GM12878 (cell line): ENCODE results near the gene PAXX. TPM values are rescaled to one million over a fixed set of nuclear protein-coding genes. Genes with fewer than 3 reads are reported as not detected.

Experiments used
- ATAC-seq: fragments of 200-7000 bp; cut with Tn5 transposase; 3 replicates; pipeline ENCODE4 v1.9.1; 2020; ENCODE audit warnings: mild to moderate bottlenecking, moderate library complexity
- BruUV-seq: library from RNA; stranded (reverse); fragments of 400-500 nt; replicated peaks from 2 replicates; lab custom pipeline; 2021; lab: Mats Ljungman, UMichigan
- CTCF ChIA-PET: fragments of 300-600 bp; sonication (Branson Sonifier 250); formaldehyde crosslinking; extraction: SDS; loops from one replicate; lab custom pipeline; 2021; ENCODE audit warnings: inconsistent platforms; lab: Yijun Ruan, JAX
- POLR2A ChIA-PET: fragments of 350-600 bp; formaldehyde crosslinking; extraction: SDS; loops from one replicate; lab custom pipeline; 2021; ENCODE audit warnings: inconsistent platforms; lab: Charles Lee
- RAD21 ChIA-PET: fragments of 300-600 bp; sonication (Branson Sonifier 250); formaldehyde crosslinking; loops from one replicate; lab custom pipeline; 2023; ENCODE audit warnings: antibody characterized with exemption; ENCODE audit not compliant: unreplicated experiment; lab: Charles Lee
- SMC1A ChIA-PET: fragments of 300-600 bp; sonication (Branson Sonifier 250); formaldehyde crosslinking; loops from one replicate; lab custom pipeline; 2023; ENCODE audit not compliant: unreplicated experiment, uncharacterized antibody; lab: Charles Lee
- DNase-seq: peaks from one replicate; pipeline ENCODE4 v3.0.0-alpha.2; 2011; ENCODE audit warnings: low read depth, low spot score
- FAIRE-seq: peaks from 3 replicates; lab custom pipeline; 2011; peaks lifted over from hg19 to GRCh38; lab: Jason Lieb, UNC
- H2AFZ ChIP-seq: 2 replicates; pipeline ENCODE4 v1.6.0; 2011; ENCODE audit warnings: low read depth, low read length, control low read depth; ENCODE audit not compliant: control insufficient read depth
- H3K27ac ChIP-seq: 2 replicates; pipeline ENCODE4 v1.5.1; 2011; ENCODE audit warnings: control low read depth; ENCODE audit not compliant: control insufficient read depth, insufficient read depth
- H3K27me3 ChIP-seq, 2 experiments: replicated peaks in 1 of 2; 2 replicates each; pipeline versions ENCODE4 v1.6.0 to v1.6.1; 2011; ENCODE audit warnings: low read length in 1 of 2; ENCODE audit not compliant: control insufficient read depth in 2 of 2, insufficient read depth in 2 of 2
- H3K36me3 ChIP-seq, 2 experiments: 2 replicates each; pipeline ENCODE4 v1.5.1; 2011; ENCODE audit warnings: low read length in 1 of 2; ENCODE audit not compliant: control insufficient read depth in 2 of 2, insufficient read depth in 2 of 2
- H3K4me1 ChIP-seq: 2 replicates; pipeline ENCODE4 v1.6.1; 2011; ENCODE audit warnings: mild to moderate bottlenecking, low read length, moderate library complexity, mixed read lengths; ENCODE audit not compliant: control insufficient read depth, insufficient read depth
- H3K4me2 ChIP-seq: 2 replicates; pipeline ENCODE4 v1.6.0; 2011; ENCODE audit warnings: control low read depth; ENCODE audit not compliant: control insufficient read depth, insufficient read depth
- H3K4me3 ChIP-seq: fragments of 200-600 bp; sonication (generic); 2 replicates; pipeline ENCODE4 v1.5.1; 2016
- H3K79me2 ChIP-seq: 2 replicates; pipeline ENCODE4 v1.6.0; 2011; ENCODE audit warnings: low read length; ENCODE audit not compliant: control insufficient read depth, insufficient read depth
- H3K9ac ChIP-seq: 2 replicates; pipeline ENCODE4 v1.8.0; 2011; ENCODE audit warnings: low read length, control low read depth, mixed read lengths; ENCODE audit not compliant: control insufficient read depth, insufficient read depth
- H3K9me3 ChIP-seq: replicated peaks from 3 replicates; pipeline ENCODE4 v1.5.1; 2011; ENCODE audit warnings: mild to moderate bottlenecking, low read length; ENCODE audit not compliant: control insufficient read depth, insufficient read depth
- H4K20me1 ChIP-seq: 2 replicates; pipeline ENCODE4 v1.6.0; 2011; ENCODE audit not compliant: control insufficient read depth, insufficient read depth
- BCL3 ChIP-seq: IDR thresholded peaks from 2 replicates; pipeline ENCODE4 v1.6.1; 2011; ENCODE audit warnings: borderline replicate concordance, low read depth, mild to moderate bottlenecking, moderate library complexity, low read length; ENCODE audit not compliant: insufficient read depth, poor library complexity, severe bottlenecking
- EGR1 ChIP-seq, 2 experiments: IDR thresholded peaks; 1 replicate in 1 of 2; 2 replicates in 1 of 2; pipeline ENCODE4 v1.6.1; 2011 to 2012; ENCODE audit warnings: low read depth in 2 of 2, low read length in 2 of 2, borderline replicate concordance in 1 of 2, mild to moderate bottlenecking in 1 of 2, moderate library complexity in 1 of 2
- NFXL1 ChIP-seq: fragments of 450-650 bp; IDR thresholded peaks from 2 replicates; pipeline ENCODE4 v1.6.1; 2017; ENCODE audit warnings: antibody characterized with exemption, mild to moderate bottlenecking, borderline replicate concordance
- TCF3 ChIP-seq: IDR thresholded peaks from 2 replicates; pipeline ENCODE4 v1.6.1; 2012; ENCODE audit warnings: low read depth, mild to moderate bottlenecking, low read length, borderline replicate concordance; ENCODE audit not compliant: insufficient read depth
- WGBS: methylation state at CpG from one replicate; pipeline ENCODE4 v1.1.6; 2016; ENCODE audit warnings: low lambda C conversion rate; ENCODE audit not compliant: insufficient replicate concordance, insufficient coverage; ENCODE audit errors: missing lambda C conversion rate; 5-methylcytosine and 5-hydroxymethylcytosine counted together
- in situ Hi-C: fragments of 300-500 bp; cut with MboI; formaldehyde crosslinking; loops from 9 replicates; pipeline ENCODE4 v1.14.3; 2018; ENCODE audit warnings: mixed read lengths
- intact Hi-C: fragments of 100-400 bp; cut with micrococcal nuclease; formaldehyde crosslinking; loops from one replicate; pipeline ENCODE4 v1.14.2; 2022; ENCODE audit not compliant: unreplicated experiment
- polyA plus RNA-seq, 11 experiments: library from polyadenylated mRNA; depleted of rRNA in 4 of 11; unstranded in 6 of 11; stranded (reverse) in 5 of 11; fragments of >200 nt; fragmentation: Nextera tagmentation in 4 of 11; fragmentation: Illumina TruSeq in 1 of 11; extraction: Ambion mirVana in 4 of 11; extraction: Trizol in 1 of 11; gene quantifications; 1 replicate in 1 of 11; 2 replicates in 10 of 11; pipeline versions ENCODE4 v1.2.1 to v1.2.3, GENCODE V29; 2011 to 2016; ENCODE audit warnings: inconsistent platforms in 2 of 11, missing spikeins in 2 of 11, low read depth in 1 of 11
- total RNA-seq, 4 experiments: library from RNA; depleted of rRNA in 3 of 4; stranded (reverse); fragments of >200 nt in 3 of 4; fragmentation: Illumina TruSeq in 1 of 4; extraction: Trizol in 1 of 4; gene quantifications; 2 replicates each; pipeline versions ENCODE4 v1.2.1 to v1.2.3, GENCODE V29; 2013 to 2021
- TF ChIP-seq, protein P1 (sequence below): fragments of 450-650 bp; IDR thresholded peaks from 2 replicates; pipeline ENCODE4 v1.6.1; 2018; ENCODE audit warnings: borderline replicate concordance, mild to moderate bottlenecking; ENCODE audit not compliant: partially characterized antibody

Gene PAXX
- total and polyA plus RNA-seq, 10 of the 15 experiments (the other 5 are each of a cell fraction or from before 2014, with no cell fraction given): 0.18 to 60.6 (median 29.5) TPM

DNA sequence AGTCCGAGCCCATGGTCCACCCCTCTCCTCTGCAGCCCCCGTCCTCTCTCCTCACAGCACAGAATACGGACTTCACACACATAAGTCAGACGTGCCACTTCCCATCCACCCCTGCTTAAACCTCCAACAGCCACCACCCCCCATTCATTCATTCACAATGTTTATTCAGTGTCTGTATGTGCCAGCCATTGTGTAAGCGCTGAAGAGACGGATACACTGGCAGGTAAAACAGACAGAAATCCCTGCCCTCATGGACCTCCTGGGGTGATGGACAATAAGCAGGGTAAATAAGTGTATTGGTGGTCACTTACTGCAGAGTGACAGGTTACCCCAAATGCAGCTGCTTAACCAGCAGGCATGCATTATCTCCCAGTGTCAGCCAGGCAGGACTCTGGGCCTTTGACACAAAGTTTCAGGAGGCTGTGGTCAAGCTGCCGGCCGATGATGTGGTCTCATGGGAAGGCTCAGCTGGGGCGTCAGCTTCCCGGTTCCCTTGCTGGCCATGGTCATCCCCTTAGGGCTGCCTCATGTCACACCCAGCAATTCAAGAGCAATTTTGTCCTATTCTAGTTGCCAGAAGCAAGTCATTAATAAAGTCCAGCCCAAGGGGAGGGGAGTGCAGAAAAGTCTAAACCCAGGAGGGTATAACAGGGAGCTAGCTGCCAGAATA, 1.8 kb upstream of the PAXX start:
- TF ChIP-seq EGR1 (IDR thresholded peaks at IDR 0.05; ENCODE audit: borderline replicate concordance in 1 of 2, low read depth in 2 of 2, low read length in 2 of 2): no peak
- TF ChIP-seq BCL3: no peak
- TF ChIP-seq, protein P1, sequence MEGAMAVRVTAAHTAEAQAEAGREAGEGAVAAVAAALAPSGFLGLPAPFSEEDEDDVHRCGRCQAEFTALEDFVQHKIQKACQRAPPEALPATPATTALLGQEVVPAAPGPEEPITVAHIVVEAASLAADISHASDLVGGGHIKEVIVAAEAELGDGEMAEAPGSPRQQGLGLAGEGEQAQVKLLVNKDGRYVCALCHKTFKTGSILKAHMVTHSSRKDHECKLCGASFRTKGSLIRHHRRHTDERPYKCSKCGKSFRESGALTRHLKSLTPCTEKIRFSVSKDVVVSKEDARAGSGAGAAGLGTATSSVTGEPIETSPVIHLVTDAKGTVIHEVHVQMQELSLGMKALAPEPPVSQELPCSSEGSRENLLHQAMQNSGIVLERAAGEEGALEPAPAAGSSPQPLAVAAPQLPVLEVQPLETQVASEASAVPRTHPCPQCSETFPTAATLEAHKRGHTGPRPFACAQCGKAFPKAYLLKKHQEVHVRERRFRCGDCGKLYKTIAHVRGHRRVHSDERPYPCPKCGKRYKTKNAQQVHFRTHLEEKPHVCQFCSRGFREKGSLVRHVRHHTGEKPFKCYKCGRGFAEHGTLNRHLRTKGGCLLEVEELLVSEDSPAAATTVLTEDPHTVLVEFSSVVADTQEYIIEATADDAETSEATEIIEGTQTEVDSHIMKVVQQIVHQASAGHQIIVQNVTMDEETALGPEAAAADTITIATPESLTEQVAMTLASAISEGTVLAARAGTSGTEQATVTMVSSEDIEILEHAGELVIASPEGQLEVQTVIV: no peak
- TF ChIP-seq TCF3: no peak
- no peak for TF ChIP-seq NFXL1
- TF ChIP-seq, all 136 proteins: peak for 0
- Histone ChIP-seq H3K27me3 (peaks cover 0 to 5% of the 10 kb centered on the region in 2 experiments), H3K36me3 (no peaks in the 10 kb centered on the region), H3K9me3 (no peaks in the 10 kb centered on the region; the same call in 2 of the 3 replicates), H2AFZ (no peak overlapping the region), H4K20me1 (no peaks in the 10 kb centered on the region), H3K4me1 (peaks cover 8% of the 10 kb centered on the region), H3K9ac (no peak overlapping the region), H3K4me2 (no peak overlapping the region), H3K4me3 (no peak overlapping the region), H3K27ac (no peak overlapping the region), H3K79me2 (no peaks in the 10 kb centered on the region; the same call in 1 of the 2 replicates)
- CTCF ChIA-PET: interaction anchor here (3.3 kb wide), 1 partner anchor 39 kb away, joined by 17 read pairs; no protein-coding TSS in a partner anchor
- FAIRE-seq (no peak), DNase-seq (no peak), ATAC-seq (no peak)
- RAD21 ChIA-PET: no interaction called here
- 43% methylated on average over 10 of the region's 10 CpGs for WGBS
- no TSS peak for BruUV-seq
- in situ Hi-C loops (no loop called here), intact Hi-C loops (no loop called here)
- POLR2A ChIA-PET: no interaction called here
- SMC1A ChIA-PET: no interaction called here
